Activated CD8-positive, alpha-beta memory T cell treated with anti-CD3 and anti-CD28 coated beads for 36 hours (primary cell): Measurements from ENCODE around the gene SYTL5. TPM values are rescaled to one million over a fixed set of nuclear protein-coding genes. Genes with fewer than 3 reads are reported as not detected.

Experiments
- CTCF ChIA-PET: fragments of 350-600 bp; sonication (Branson Sonifier 250); formaldehyde crosslinking; loops from one replicate; lab custom pipeline; 2021; ENCODE audit warnings: antibody characterized with exemption; lab: Charles Lee
- POLR2A ChIA-PET: fragments of 350-600 bp; sonication (Branson Sonifier 250); formaldehyde crosslinking; loops from one replicate; lab custom pipeline; 2021; ENCODE audit warnings: antibody characterized with exemption; lab: Charles Lee
- total RNA-seq, 2 experiments: library from RNA; stranded (reverse); gene quantifications; one replicate each; pipeline ENCODE4 v1.2.3, GENCODE V29; 2021

The SYTL5 gene
- total RNA-seq, 2 experiments from 2014 or later = not detected

- ChIA-PET CTCF (no interaction called here), POLR2A (no interaction called here)
Observed at GRCh38 chrX:38085813-38086212, 79.5 kb downstream of the SYTL5 start.

- ChIA-PET POLR2A (no interaction called here), CTCF (no interaction called here)
Observed at GRCh38 chrX:38086451-38087215, 80.3 kb downstream of the SYTL5 start.

- POLR2A ChIA-PET = no interaction called here
- CTCF ChIA-PET = no interaction called here
Observed at GRCh38 chrX:38087594-38087993, 81.2 kb downstream of the SYTL5 start.

- POLR2A ChIA-PET = no interaction called here
- CTCF ChIA-PET = no interaction called here
Observed at GRCh38 chrX:38089173-38089982, 83.0 kb downstream of the SYTL5 start.

GRCh38 chrX:38095971-38096529, 89.7 kb downstream of the SYTL5 start:
- CTCF ChIA-PET = no interaction called here
- POLR2A ChIA-PET = no interaction called here

GRCh38 chrX:38099688-38100087, 93.3 kb downstream of the SYTL5 start:
- ChIA-PET CTCF (no interaction called here), POLR2A (no interaction called here)

- ChIA-PET POLR2A (no interaction called here), CTCF (no interaction called here)
Observed at GRCh38 chrX:38102240-38102639, 95.9 kb downstream of the SYTL5 start.

GRCh38 chrX:38102875-38103274, 96.5 kb downstream of the SYTL5 start:
- CTCF ChIA-PET = no interaction called here
- POLR2A ChIA-PET = no interaction called here

- CTCF ChIA-PET = no interaction called here
Observed at GRCh38 chrX:38103857-38104812, 97.8 kb downstream of the SYTL5 start.

GRCh38 chrX:38105216-38105725, 98.9 kb downstream of the SYTL5 start:
- CTCF ChIA-PET = no interaction called here
- POLR2A ChIA-PET = no interaction called here

More at GRCh38 chrX:38103857-38104812, 97.8 kb downstream of the SYTL5 start:
- POLR2A ChIA-PET = no interaction called here

GRCh38 chrX:38106991-38107655, 100.8 kb downstream of the SYTL5 start:
- CTCF ChIA-PET = no interaction called here

GRCh38 chrX:38108364-38108763, 102.0 kb downstream of the SYTL5 start:
- CTCF ChIA-PET = no interaction called here
- POLR2A ChIA-PET = no interaction called here

More at GRCh38 chrX:38106991-38107655, 100.8 kb downstream of the SYTL5 start:
- POLR2A ChIA-PET = no interaction called here

GRCh38 chrX:38109042-38109898, 102.9 kb downstream of the SYTL5 start:
- POLR2A ChIA-PET = no interaction called here
- CTCF ChIA-PET = no interaction called here

GRCh38 chrX:38110231-38110630, 103.9 kb downstream of the SYTL5 start:
- CTCF ChIA-PET = no interaction called here
- POLR2A ChIA-PET = no interaction called here

GRCh38 chrX:38111196-38111595, 104.8 kb downstream of the SYTL5 start:
- ChIA-PET POLR2A (no interaction called here), CTCF (no interaction called here)

GRCh38 chrX:38112566-38112965, 106.2 kb downstream of the SYTL5 start:
- CTCF ChIA-PET = no interaction called here
- POLR2A ChIA-PET = no interaction called here

GRCh38 chrX:38116706-38117105, 110.4 kb downstream of the SYTL5 start:
- POLR2A ChIA-PET = no interaction called here
- CTCF ChIA-PET = no interaction called here

GRCh38 chrX:38117485-38117884, 111.1 kb downstream of the SYTL5 start:
- POLR2A ChIA-PET = no interaction called here
- CTCF ChIA-PET = no interaction called here
